Measurements from ENCODE around the gene TTK.

Gene TTK

DNA sequence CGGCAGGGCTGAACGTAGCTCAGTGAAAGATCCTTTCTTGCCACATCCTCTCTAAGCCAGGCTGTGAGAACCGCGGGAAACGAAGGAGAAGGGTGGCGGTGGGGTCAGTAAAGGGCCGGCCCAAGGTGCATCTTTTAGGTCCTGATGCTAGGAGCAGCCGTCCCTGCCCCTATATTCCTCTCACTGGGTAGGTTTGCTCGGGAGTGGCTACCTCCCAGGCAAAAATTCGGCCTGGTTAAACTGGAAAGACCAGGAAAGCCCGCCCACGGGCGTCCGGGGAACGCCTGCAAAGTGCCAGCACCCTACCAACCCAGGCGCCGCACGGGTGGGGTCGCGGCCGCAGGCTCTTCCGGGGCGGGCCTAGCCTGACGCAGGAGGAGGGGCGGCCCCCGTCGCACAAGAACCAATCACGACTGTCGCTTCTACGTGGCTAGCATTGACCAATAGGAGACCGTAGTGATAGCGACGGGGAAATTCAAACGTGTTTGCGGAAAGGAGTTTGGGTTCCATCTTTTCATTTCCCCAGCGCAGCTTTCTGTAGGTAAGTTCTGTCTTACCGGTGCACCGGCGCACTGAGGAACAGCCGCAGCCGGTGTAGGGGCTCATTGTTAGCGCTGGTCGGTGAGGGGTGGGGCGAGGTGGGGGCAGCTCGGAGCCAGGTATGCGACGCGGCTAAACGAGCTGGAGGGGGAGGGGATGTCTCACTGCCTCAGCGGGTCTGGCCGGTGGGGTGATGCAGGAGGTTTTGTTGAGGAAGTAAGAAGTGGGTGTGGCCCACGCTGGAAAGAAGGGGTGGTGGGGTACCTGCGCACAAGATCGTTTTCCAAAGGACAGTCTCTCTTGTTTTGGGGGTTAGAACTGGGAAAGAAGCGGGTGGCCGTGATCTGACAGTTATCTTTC is at the start of gene TTK:
Gene TTK, plus strand, starts transcription at position 477 of the 900 bp plus-strand sequence. CDS start 1,195 bp downstream, outside the sequence.
- Mint-ChIP-seq H3K4me3 (peak within 1 kb of the TSS; percentile 90 to 94 (median 93)), H3K4me1 (peaks cover 26% of the 10 kb centered on the region), H3K27me3 (ENCODE audit: low read depth) (no peaks in the 10 kb centered on the region), H3K27ac (peak within 1 kb of the TSS; percentile 54 to 91 (median 80)), H3K36me3 (ENCODE audit: low read depth) (no peaks in the 10 kb centered on the region), H3K9me3 (no peaks in the 10 kb centered on the region)
- TF ChIP-seq, protein P1, sequence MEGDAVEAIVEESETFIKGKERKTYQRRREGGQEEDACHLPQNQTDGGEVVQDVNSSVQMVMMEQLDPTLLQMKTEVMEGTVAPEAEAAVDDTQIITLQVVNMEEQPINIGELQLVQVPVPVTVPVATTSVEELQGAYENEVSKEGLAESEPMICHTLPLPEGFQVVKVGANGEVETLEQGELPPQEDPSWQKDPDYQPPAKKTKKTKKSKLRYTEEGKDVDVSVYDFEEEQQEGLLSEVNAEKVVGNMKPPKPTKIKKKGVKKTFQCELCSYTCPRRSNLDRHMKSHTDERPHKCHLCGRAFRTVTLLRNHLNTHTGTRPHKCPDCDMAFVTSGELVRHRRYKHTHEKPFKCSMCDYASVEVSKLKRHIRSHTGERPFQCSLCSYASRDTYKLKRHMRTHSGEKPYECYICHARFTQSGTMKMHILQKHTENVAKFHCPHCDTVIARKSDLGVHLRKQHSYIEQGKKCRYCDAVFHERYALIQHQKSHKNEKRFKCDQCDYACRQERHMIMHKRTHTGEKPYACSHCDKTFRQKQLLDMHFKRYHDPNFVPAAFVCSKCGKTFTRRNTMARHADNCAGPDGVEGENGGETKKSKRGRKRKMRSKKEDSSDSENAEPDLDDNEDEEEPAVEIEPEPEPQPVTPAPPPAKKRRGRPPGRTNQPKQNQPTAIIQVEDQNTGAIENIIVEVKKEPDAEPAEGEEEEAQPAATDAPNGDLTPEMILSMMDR (IDR thresholded peaks at IDR 0.05; ENCODE audit: unreplicated experiment in 3 of 3): no peak

DNA sequence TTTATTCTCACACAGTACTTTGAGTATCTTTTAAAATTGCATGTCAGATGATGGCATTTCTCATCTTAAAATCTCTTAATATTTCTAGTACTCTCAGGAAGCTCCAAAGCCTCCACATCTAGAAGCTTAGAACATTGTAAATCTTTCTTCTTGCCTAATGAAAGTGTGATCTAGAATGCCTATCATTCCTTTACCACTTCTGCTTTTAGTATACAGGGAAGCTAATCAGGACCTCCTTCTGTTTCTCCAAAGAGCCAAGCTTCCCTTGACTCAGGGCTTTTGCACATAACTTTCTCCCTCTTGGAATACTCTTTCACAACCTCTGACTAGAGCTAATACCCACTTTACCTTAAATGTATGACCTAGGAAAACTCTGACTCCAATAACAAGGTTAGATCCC is 49.6 kb upstream of the TTK start:
- H3K9me3 Mint-ChIP-seq: peaks cover 11% of the 10 kb centered on the region
- TF ChIP-seq, protein P1 (IDR thresholded peaks at IDR 0.05; ENCODE audit: unreplicated experiment in 3 of 3): no peak
- peaks cover 6% of the 10 kb centered on the region for H3K27me3 Mint-ChIP-seq (ENCODE audit: low read depth)
- H3K4me1 Mint-ChIP-seq: no peaks in the 10 kb centered on the region
- no peak overlapping the region for H3K4me3 Mint-ChIP-seq
- no peak overlapping the region for H3K27ac Mint-ChIP-seq
- no peaks in the 10 kb centered on the region for H3K36me3 Mint-ChIP-seq (ENCODE audit: low read depth)

DNA sequence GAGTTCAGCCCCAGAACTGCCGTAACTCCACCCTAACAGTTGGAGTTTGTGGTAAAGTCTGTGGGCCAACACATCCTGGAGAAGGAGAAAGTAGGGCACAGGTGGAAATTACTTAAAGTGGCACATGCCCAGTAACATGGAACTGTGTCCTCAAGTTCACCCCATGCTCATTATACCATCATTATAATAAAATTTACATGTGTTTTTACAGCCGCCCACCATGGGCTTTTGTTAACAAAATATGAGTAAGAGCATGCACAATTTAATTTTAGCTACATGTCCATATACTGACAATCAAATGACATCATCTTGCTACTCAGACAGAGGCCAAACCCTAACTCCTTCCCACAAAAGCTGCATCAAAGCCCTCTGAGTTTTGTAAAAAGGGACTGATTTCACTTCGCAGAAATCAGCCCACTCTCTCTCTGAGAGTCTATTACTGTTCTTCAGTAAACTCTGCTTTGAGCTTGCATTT is 39.8 kb upstream of the TTK start:
- Mint-ChIP-seq H3K27ac (no peak overlapping the region), H3K4me3 (no peak overlapping the region), H3K4me1 (no peaks in the 10 kb centered on the region), H3K27me3 (ENCODE audit: low read depth) (no peaks in the 10 kb centered on the region), H3K9me3 (peaks cover 25% of the 10 kb centered on the region), H3K36me3 (ENCODE audit: low read depth) (no peaks in the 10 kb centered on the region)
- TF ChIP-seq, protein P1 (IDR thresholded peaks at IDR 0.05; ENCODE audit: unreplicated experiment in 3 of 3): no peak

DNA sequence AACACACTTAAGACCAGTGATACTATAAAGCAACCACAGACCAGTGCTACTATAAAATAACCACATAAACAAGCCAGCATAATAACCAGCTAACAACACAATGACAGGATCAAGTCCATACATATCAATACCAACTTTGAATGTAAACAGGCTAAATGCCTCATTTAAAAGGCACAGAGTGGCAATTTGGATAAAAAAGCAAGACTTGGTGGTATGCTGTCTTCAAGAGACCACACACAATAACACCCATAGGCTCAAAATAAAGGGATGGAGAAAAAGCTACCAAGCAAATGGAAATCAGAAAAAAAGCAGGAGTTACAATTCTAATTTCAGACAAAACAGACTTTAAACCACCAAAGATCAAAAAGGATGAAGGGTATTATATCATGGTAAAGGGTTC is 37.3 kb upstream of the TTK start:
- no peaks in the 10 kb centered on the region for H3K36me3 Mint-ChIP-seq (ENCODE audit: low read depth)

DNA sequence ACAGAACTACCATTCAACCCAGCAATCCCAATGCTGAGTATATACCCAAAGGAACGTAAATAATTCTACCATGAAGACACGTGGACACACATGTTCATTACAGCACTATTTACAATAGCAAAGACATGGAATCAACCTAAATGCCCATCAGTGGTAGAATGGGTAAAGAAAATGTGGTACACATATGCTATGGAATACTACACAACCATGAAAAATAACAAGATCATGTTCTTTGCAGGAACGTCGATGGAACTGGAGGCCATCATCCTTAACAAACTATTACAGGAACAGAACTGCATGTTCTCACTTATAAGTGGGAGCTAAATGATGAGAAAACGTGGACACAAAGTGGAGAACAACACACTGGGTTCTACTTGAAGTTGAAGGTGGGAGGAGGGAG is 34.7 kb upstream of the TTK start:
- TF ChIP-seq, protein P1 (IDR thresholded peaks at IDR 0.05; ENCODE audit: unreplicated experiment in 3 of 3): no peak
- Mint-ChIP-seq H3K9me3 (peaks cover 30% of the 10 kb centered on the region), H3K27me3 (ENCODE audit: low read depth) (no peaks in the 10 kb centered on the region)

More for the DNA sequence above, 37.3 kb upstream of the TTK start:
- TF ChIP-seq, protein P1 (IDR thresholded peaks at IDR 0.05; ENCODE audit: unreplicated experiment in 3 of 3): no peak
- peaks cover 32% of the 10 kb centered on the region for H3K9me3 Mint-ChIP-seq
- H3K4me1 Mint-ChIP-seq: no peaks in the 10 kb centered on the region
- H3K27me3 Mint-ChIP-seq (ENCODE audit: low read depth): no peaks in the 10 kb centered on the region
- H3K27ac Mint-ChIP-seq: no peak overlapping the region
- no peak overlapping the region for H3K4me3 Mint-ChIP-seq

More for the DNA sequence above, 34.7 kb upstream of the TTK start:
- Mint-ChIP-seq H3K4me3 (no peak overlapping the region), H3K4me1 (no peaks in the 10 kb centered on the region), H3K27ac (no peak overlapping the region), H3K36me3 (ENCODE audit: low read depth) (no peaks in the 10 kb centered on the region)

Data from nephron (organoid).